ENCODE results near the gene DDA1. TPM values are rescaled to one million over a fixed set of nuclear protein-coding genes. Genes with fewer than 3 reads are reported as not detected.

The DDA1 gene
- total RNA-seq, 1 donor from 2014 or later, result 81.2 TPM

- no peak for TF ChIP-seq CTCF (IDR thresholded peaks at IDR 0.05; ENCODE audit: partially characterized antibody, unreplicated experiment)
- Mint-ChIP-seq H3K4me1 (ENCODE audit: low read depth, unreplicated experiment) (peaks cover 6% of the 10 kb centered on the region), H3K27ac (ENCODE audit: unreplicated experiment) (no peak overlapping the region), H3K27me3 (ENCODE audit: unreplicated experiment) (peaks cover 8% of the 10 kb centered on the region), H3K9me3 (ENCODE audit: unreplicated experiment) (peaks cover 5% of the 10 kb centered on the region), H3K4me3 (ENCODE audit: unreplicated experiment) (no peak overlapping the region), H3K36me3 (ENCODE audit: unreplicated experiment) (peaks cover 5% of the 10 kb centered on the region)
- peak; percentile 39 for DNase-seq
Measured at GRCh38 chr19:17328517-17329365, 19.4 kb downstream of the DDA1 start.

GRCh38 chr19:17329366-17330261 is 20.3 kb downstream of the DDA1 start:
- Mint-ChIP-seq H3K27ac (ENCODE audit: unreplicated experiment) (peak overlapping the region; percentile 77), H3K36me3 (ENCODE audit: unreplicated experiment) (peaks cover 5% of the 10 kb centered on the region), H3K9me3 (ENCODE audit: unreplicated experiment) (peaks cover 7% of the 10 kb centered on the region), H3K27me3 (ENCODE audit: unreplicated experiment) (peaks cover 8% of the 10 kb centered on the region), H3K4me1 (ENCODE audit: low read depth, unreplicated experiment) (peaks cover 6% of the 10 kb centered on the region), H3K4me3 (ENCODE audit: unreplicated experiment) (peak overlapping the region; percentile 52)
- TF ChIP-seq CTCF (IDR thresholded peaks at IDR 0.05; ENCODE audit: partially characterized antibody, unreplicated experiment), result no peak
- no peak for DNase-seq

- H3K27me3 Mint-ChIP-seq (ENCODE audit: unreplicated experiment), result peaks cover 13% of the 10 kb centered on the region
- no peak for DNase-seq
- H3K4me3 Mint-ChIP-seq (ENCODE audit: unreplicated experiment), result peak overlapping the region; percentile 46
- H3K27ac Mint-ChIP-seq (ENCODE audit: unreplicated experiment), result no peak overlapping the region
- peaks cover 5% of the 10 kb centered on the region for H3K36me3 Mint-ChIP-seq (ENCODE audit: unreplicated experiment)
- no peak for TF ChIP-seq CTCF (IDR thresholded peaks at IDR 0.05; ENCODE audit: partially characterized antibody, unreplicated experiment)
- H3K4me1 Mint-ChIP-seq (ENCODE audit: low read depth, unreplicated experiment), result peaks cover 8% of the 10 kb centered on the region
- peaks cover 8% of the 10 kb centered on the region for H3K9me3 Mint-ChIP-seq (ENCODE audit: unreplicated experiment)
Measured at GRCh38 chr19:17330262-17331044, 21.1 kb downstream of the DDA1 start.

GRCh38 chr19:17331045-17331558 is 21.7 kb downstream of the DDA1 start:
- DNase-seq, result no peak
- H3K4me1 Mint-ChIP-seq (ENCODE audit: low read depth, unreplicated experiment), result peaks cover 8% of the 10 kb centered on the region
- peak overlapping the region; percentile 46 for H3K4me3 Mint-ChIP-seq (ENCODE audit: unreplicated experiment)
- no peak for TF ChIP-seq CTCF (IDR thresholded peaks at IDR 0.05; ENCODE audit: partially characterized antibody, unreplicated experiment)
- H3K27me3 Mint-ChIP-seq (ENCODE audit: unreplicated experiment), result peaks cover 13% of the 10 kb centered on the region
- peaks cover 5% of the 10 kb centered on the region for H3K36me3 Mint-ChIP-seq (ENCODE audit: unreplicated experiment)
- H3K27ac Mint-ChIP-seq (ENCODE audit: unreplicated experiment), result no peak overlapping the region
- H3K9me3 Mint-ChIP-seq (ENCODE audit: unreplicated experiment), result peaks cover 8% of the 10 kb centered on the region

Data from glutamatergic neuron (in vitro differentiated cells).